ENCODE data around the gene PHTF1. TPM values are rescaled to one million over a fixed set of nuclear protein-coding genes. Genes with fewer than 3 reads are reported as not detected.

The PHTF1 gene
- polyA plus RNA-seq: 57.5 and 69.8 TPM in 2 replicates

GRCh38 chr1:113759333-113760101 is at the start of gene PHTF1:
Gene PHTF1, minus strand, starts transcription at chr1:113759486. Its CDS starts 783 bp downstream, at chr1:113758703.

Other genes starting within 250 kb of the PHTF1 start
- gene RSBN1, start 53.0 kb upstream of the PHTF1 start, polyA plus RNA-seq: 16.4 and 22.3 TPM in 2 replicates
- gene PTPN22, start 112.2 kb upstream of the PHTF1 start, polyA plus RNA-seq: 0.58 and 2.0 TPM in 2 replicates
- gene BCL2L15, start 128.1 kb upstream of the PHTF1 start, polyA plus RNA-seq: not detected in 2 replicates
- gene AP4B1, start 145.3 kb upstream of the PHTF1 start, polyA plus RNA-seq: 7.1 and 8.8 TPM in 2 replicates
- gene DCLRE1B, start 145.8 kb upstream of the PHTF1 start, polyA plus RNA-seq: 0.08 and 1.8 TPM in 2 replicates
- gene HIPK1, start 169.8 kb upstream of the PHTF1 start, polyA plus RNA-seq: 14.2 and 19.4 TPM in 2 replicates
- gene OLFML3, start 220.0 kb upstream of the PHTF1 start, polyA plus RNA-seq: 0.50 TPM in 1 of 2 replicates, not detected in the other

Measured in Purkinje cell (primary cell).